Measurements from ENCODE around the gene NUP210.

GRCh38 chr3:13323822-13324221 lies 96.3 kb downstream of the NUP210 start:
- TF ChIP-seq CTCF (IDR thresholded peaks at IDR 0.05; ENCODE audit: borderline replicate concordance, extremely low read depth, low read length, poor library complexity, severe bottlenecking) (no peak), EZH2 (IDR thresholded peaks at IDR 0.05; ENCODE audit: borderline replicate concordance, low read depth, low read length, severe bottlenecking) (no peak)
